Activated T-cell treated with anti-CD3 and anti-CD28 coated beads, Interleukin-2, amount 50 U/mL, for 4 hours (primary cell): ENCODE results near the gene CMIP. TPM values are rescaled to one million over a fixed set of nuclear protein-coding genes. Genes with fewer than 3 reads are reported as not detected.

Experiments used
- ATAC-seq, 2 donors: fragments of 200-7000 bp; cut with Tn5 transposase; one replicate each; pipeline ENCODE4 v1.10.0; 2021
- DNase-seq: peaks from one replicate; pipeline ENCODE4 v3.0.0-alpha.2; 2020
- H3K27me3 Mint-ChIP-seq: one replicate; pipeline ENCODE4 v1.8.0; 2021; ENCODE audit warnings: low read depth, mixed read lengths
- H3K36me3 Mint-ChIP-seq: one replicate; pipeline ENCODE4 v1.8.0; 2022; ENCODE audit warnings: mixed read lengths; ENCODE audit not compliant: insufficient read depth
- H3K4me1 Mint-ChIP-seq: one replicate; pipeline ENCODE4 v1.8.0; 2021; ENCODE audit warnings: low read depth, mixed read lengths
- H3K4me3 Mint-ChIP-seq: one replicate; pipeline ENCODE4 v1.8.0; 2021; ENCODE audit warnings: mild to moderate bottlenecking, moderate library complexity, mixed read lengths
- H3K9me3 Mint-ChIP-seq: one replicate; pipeline ENCODE4 v1.8.0; 2021; ENCODE audit warnings: mixed read lengths
- total RNA-seq, 3 donors: library from RNA; stranded (reverse); gene quantifications; one replicate each; pipeline ENCODE4 v1.2.1, GENCODE V29; 2021

The CMIP gene
- total RNA-seq, 3 donors from 2014 or later, result 20.8 to 23.5 (median 21.9) TPM

- ATAC-seq (no peak), DNase-seq (no peak)
- Mint-ChIP-seq H3K36me3 (peaks cover 20% of the 10 kb centered on the region), H3K4me1 (no peaks in the 10 kb centered on the region), H3K9me3 (no peaks in the 10 kb centered on the region), H3K4me3 (no peak overlapping the region), H3K27me3 (no peaks in the 10 kb centered on the region)
Measured at GRCh38 chr16:81669473-81670350, 225.1 kb downstream of the CMIP start.

- ATAC-seq (no peak), DNase-seq (no peak)
- Mint-ChIP-seq H3K36me3 (peaks cover 21% of the 10 kb centered on the region), H3K4me1 (no peaks in the 10 kb centered on the region), H3K4me3 (no peak overlapping the region), H3K27me3 (no peaks in the 10 kb centered on the region), H3K9me3 (no peaks in the 10 kb centered on the region)
Measured at GRCh38 chr16:81671738-81672597, 227.4 kb downstream of the CMIP start.

- H3K9me3 Mint-ChIP-seq, result no peaks in the 10 kb centered on the region
- H3K4me1 Mint-ChIP-seq, result no peaks in the 10 kb centered on the region
- no peaks in the 10 kb centered on the region for H3K27me3 Mint-ChIP-seq
- ATAC-seq (no peak), DNase-seq (no peak)
- H3K4me3 Mint-ChIP-seq, result no peak overlapping the region
- peaks cover 26% of the 10 kb centered on the region for H3K36me3 Mint-ChIP-seq
Measured at GRCh38 chr16:81673432-81673831, 228.8 kb downstream of the CMIP start.

- DNase-seq (no peak), ATAC-seq (no peak)
- no peaks in the 10 kb centered on the region for H3K27me3 Mint-ChIP-seq
- H3K36me3 Mint-ChIP-seq, result peaks cover 35% of the 10 kb centered on the region
- H3K4me3 Mint-ChIP-seq, result no peak overlapping the region
- no peaks in the 10 kb centered on the region for H3K4me1 Mint-ChIP-seq
- H3K9me3 Mint-ChIP-seq, result no peaks in the 10 kb centered on the region
Measured at GRCh38 chr16:81675662-81676061, 231.1 kb downstream of the CMIP start.

GRCh38 chr16:81676066-81676882 is 231.7 kb downstream of the CMIP start:
- H3K36me3 Mint-ChIP-seq, result peaks cover 35% of the 10 kb centered on the region
- no peaks in the 10 kb centered on the region for H3K4me1 Mint-ChIP-seq
- ATAC-seq (no peak), DNase-seq (no peak)
- H3K9me3 Mint-ChIP-seq, result no peaks in the 10 kb centered on the region
- no peaks in the 10 kb centered on the region for H3K27me3 Mint-ChIP-seq
- no peak overlapping the region for H3K4me3 Mint-ChIP-seq

GRCh38 chr16:81676883-81677737 is 232.5 kb downstream of the CMIP start:
- Mint-ChIP-seq H3K4me1 (no peaks in the 10 kb centered on the region), H3K27me3 (no peaks in the 10 kb centered on the region), H3K4me3 (no peak overlapping the region), H3K9me3 (no peaks in the 10 kb centered on the region), H3K36me3 (peaks cover 34% of the 10 kb centered on the region)
- no peak for ATAC-seq
- DNase-seq, result no peak

- Mint-ChIP-seq H3K4me1 (no peaks in the 10 kb centered on the region), H3K9me3 (no peaks in the 10 kb centered on the region), H3K36me3 (peaks cover 35% of the 10 kb centered on the region), H3K4me3 (no peak overlapping the region), H3K27me3 (no peaks in the 10 kb centered on the region)
- ATAC-seq (no peak), DNase-seq (no peak)
Measured at GRCh38 chr16:81678326-81679095, 233.9 kb downstream of the CMIP start.

- Mint-ChIP-seq H3K4me1 (no peaks in the 10 kb centered on the region), H3K27me3 (no peaks in the 10 kb centered on the region), H3K4me3 (no peak overlapping the region), H3K9me3 (no peaks in the 10 kb centered on the region), H3K36me3 (peaks cover 35% of the 10 kb centered on the region)
- ATAC-seq (no peak), DNase-seq (no peak)
Measured at GRCh38 chr16:81679721-81680430, 235.3 kb downstream of the CMIP start.

- DNase-seq, result no peak
- no peaks in the 10 kb centered on the region for H3K9me3 Mint-ChIP-seq
- no peak for ATAC-seq
- no peaks in the 10 kb centered on the region for H3K4me1 Mint-ChIP-seq
- H3K27me3 Mint-ChIP-seq, result no peaks in the 10 kb centered on the region
- peaks cover 33% of the 10 kb centered on the region for H3K36me3 Mint-ChIP-seq
- H3K4me3 Mint-ChIP-seq, result no peak overlapping the region
Measured at GRCh38 chr16:81680444-81681275, 236.1 kb downstream of the CMIP start.

GRCh38 chr16:81681311-81681710 is 236.7 kb downstream of the CMIP start:
- Mint-ChIP-seq H3K4me3 (no peak overlapping the region), H3K4me1 (no peaks in the 10 kb centered on the region), H3K9me3 (no peaks in the 10 kb centered on the region), H3K27me3 (no peaks in the 10 kb centered on the region), H3K36me3 (peaks cover 31% of the 10 kb centered on the region)
- DNase-seq (no peak), ATAC-seq (no peak)

GRCh38 chr16:81684242-81684837 is 239.7 kb downstream of the CMIP start:
- no peaks in the 10 kb centered on the region for H3K9me3 Mint-ChIP-seq
- peaks cover 16% of the 10 kb centered on the region for H3K36me3 Mint-ChIP-seq
- no peaks in the 10 kb centered on the region for H3K27me3 Mint-ChIP-seq
- ATAC-seq (no peak), DNase-seq (no peak)
- H3K4me1 Mint-ChIP-seq, result peaks cover 3% of the 10 kb centered on the region
- H3K4me3 Mint-ChIP-seq, result no peak overlapping the region
